IPS-NIHi7 (cell line): ENCODE data around the gene IFNLR1.
A peak's percentile ranks its signal among the peaks of the same experiment; 100 is the strongest.

ENCODE experiments used
- DNase-seq: peaks from one replicate; pipeline ENCODE4 v3.0.0; 2012; ENCODE audit warnings: mixed read lengths; ENCODE audit errors: extremely low spot score

IFNLR1 gene

GRCh38 chr1:24177161-24177560 is 9.9 kb downstream of the IFNLR1 start:
- DNase-seq: no peak

GRCh38 chr1:24175033-24175755 is 11.9 kb downstream of the IFNLR1 start:
- DNase-seq: no peak

GRCh38 chr1:24173638-24174575 is 13.2 kb downstream of the IFNLR1 start:
- no peak for DNase-seq

GRCh38 chr1:24172598-24172997 is 14.5 kb downstream of the IFNLR1 start:
- DNase-seq: no peak

- no peak for DNase-seq
Measured at GRCh38 chr1:24169286-24169685, 17.8 kb downstream of the IFNLR1 start.

GRCh38 chr1:24168245-24168644 is 18.8 kb downstream of the IFNLR1 start:
- no peak for DNase-seq

GRCh38 chr1:24167008-24167407 is 20.1 kb downstream of the IFNLR1 start:
- no peak for DNase-seq

GRCh38 chr1:24165500-24165899 is 21.6 kb downstream of the IFNLR1 start:
- DNase-seq: no peak

- DNase-seq: no peak
Measured at GRCh38 chr1:24164004-24164403, 23.1 kb downstream of the IFNLR1 start.

- no peak for DNase-seq
Measured at GRCh38 chr1:24162201-24162600, 24.9 kb downstream of the IFNLR1 start.

- no peak for DNase-seq
Measured at GRCh38 chr1:24161270-24161669, 25.8 kb downstream of the IFNLR1 start.

GRCh38 chr1:24159366-24159765 is 27.7 kb downstream of the IFNLR1 start:
- DNase-seq: no peak

GRCh38 chr1:24157918-24158481 is 29.1 kb downstream of the IFNLR1 start:
- no peak for DNase-seq

- DNase-seq: no peak
Measured at GRCh38 chr1:24156542-24157260, 30.4 kb downstream of the IFNLR1 start.

- DNase-seq: peak; percentile 52
Measured at GRCh38 chr1:24155011-24155782, 31.9 kb downstream of the IFNLR1 start.

GRCh38 chr1:24154215-24154614 is 32.9 kb downstream of the IFNLR1 start:
- no peak for DNase-seq

- DNase-seq: no peak
Measured at GRCh38 chr1:24152631-24153494, 34.2 kb downstream of the IFNLR1 start.

GRCh38 chr1:24151175-24151533 is 35.9 kb downstream of the IFNLR1 start:
- DNase-seq: peak; percentile 76

GRCh38 chr1:24150234-24151174 is 36.6 kb downstream of the IFNLR1 start:
- DNase-seq: peak; percentile 94
